ENCODE results near the gene RNF144A. TPM values are rescaled to one million over a fixed set of nuclear protein-coding genes. Genes with fewer than 3 reads are reported as not detected.

The RNF144A gene
- total and polyA plus RNA-seq, 2 donors (not counting 1 experiment from before 2014, with no cell fraction given) = 0.17 to 0.24 TPM

DNA sequence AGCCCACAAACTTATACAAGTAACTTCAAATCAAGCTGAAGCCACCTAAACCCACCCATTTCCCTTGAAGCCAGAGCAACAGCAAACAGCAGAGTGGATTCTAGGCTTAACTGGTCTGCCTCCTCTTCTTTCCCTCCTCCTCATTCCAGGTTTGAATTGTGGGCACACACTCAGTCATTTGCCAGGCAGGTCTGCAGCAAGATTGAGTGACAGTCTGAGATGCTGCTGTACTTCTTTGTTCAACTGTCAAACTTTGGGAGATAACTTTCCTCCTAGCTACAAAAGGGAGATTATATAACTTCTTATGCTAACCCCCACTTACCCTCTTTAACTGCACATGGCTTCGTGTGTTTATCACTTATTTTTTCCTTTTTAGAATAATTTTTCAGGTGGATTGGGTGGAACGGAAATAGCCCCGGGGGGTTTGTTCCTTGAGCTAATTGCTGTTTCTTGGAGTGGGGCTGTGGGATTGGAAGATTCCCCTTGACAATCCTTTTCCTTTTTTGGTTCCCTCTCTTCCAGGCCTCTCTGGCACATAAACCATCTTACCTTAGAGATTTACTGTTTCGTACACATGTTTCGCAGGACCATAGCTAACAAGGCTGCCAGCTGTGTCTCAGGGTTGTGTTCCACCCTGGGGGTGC is 55.0 kb downstream of the RNF144A start:
- Histone ChIP-seq H3K27ac (ENCODE audit: insufficient read depth, low read length) (no peak overlapping the region), H3K36me3 (ENCODE audit: control insufficient read depth, insufficient read depth, low read length) (no peaks in the 10 kb centered on the region), H3K79me2 (ENCODE audit: control insufficient read depth, insufficient read depth, low read length) (no peaks in the 10 kb centered on the region), H2AFZ (ENCODE audit: low read length) (no peak overlapping the region), H3K4me3 (replicated peaks in 1 of 4; ENCODE audit: control extremely low read depth in 1 of 4, insufficient read depth in 1 of 4, low read depth in 3 of 4, low read length in 4 of 4) (no peak overlapping the region), H3K9ac (ENCODE audit: insufficient read depth, low read length) (no peak overlapping the region), H3K4me2 (ENCODE audit: extremely low read depth, insufficient read depth, low read length) (no peak overlapping the region), H3K9me3 (ENCODE audit: control insufficient read depth, insufficient read depth, low read depth, low read length) (no peaks in the 10 kb centered on the region), H3K4me1 (ENCODE audit: control insufficient read depth, extremely low read depth, insufficient read depth, low read length) (no peaks in the 10 kb centered on the region), H3K27me3 (ENCODE audit: control insufficient read depth, insufficient read depth, low read length) (no peaks in the 10 kb centered on the region), H4K20me1 (ENCODE audit: control insufficient read depth, extremely low read depth, insufficient read depth, low read length) (no peaks in the 10 kb centered on the region)
- no peak for DNase-seq (ENCODE audit: low read depth in 2 of 2)
- TF ChIP-seq, protein P1, sequence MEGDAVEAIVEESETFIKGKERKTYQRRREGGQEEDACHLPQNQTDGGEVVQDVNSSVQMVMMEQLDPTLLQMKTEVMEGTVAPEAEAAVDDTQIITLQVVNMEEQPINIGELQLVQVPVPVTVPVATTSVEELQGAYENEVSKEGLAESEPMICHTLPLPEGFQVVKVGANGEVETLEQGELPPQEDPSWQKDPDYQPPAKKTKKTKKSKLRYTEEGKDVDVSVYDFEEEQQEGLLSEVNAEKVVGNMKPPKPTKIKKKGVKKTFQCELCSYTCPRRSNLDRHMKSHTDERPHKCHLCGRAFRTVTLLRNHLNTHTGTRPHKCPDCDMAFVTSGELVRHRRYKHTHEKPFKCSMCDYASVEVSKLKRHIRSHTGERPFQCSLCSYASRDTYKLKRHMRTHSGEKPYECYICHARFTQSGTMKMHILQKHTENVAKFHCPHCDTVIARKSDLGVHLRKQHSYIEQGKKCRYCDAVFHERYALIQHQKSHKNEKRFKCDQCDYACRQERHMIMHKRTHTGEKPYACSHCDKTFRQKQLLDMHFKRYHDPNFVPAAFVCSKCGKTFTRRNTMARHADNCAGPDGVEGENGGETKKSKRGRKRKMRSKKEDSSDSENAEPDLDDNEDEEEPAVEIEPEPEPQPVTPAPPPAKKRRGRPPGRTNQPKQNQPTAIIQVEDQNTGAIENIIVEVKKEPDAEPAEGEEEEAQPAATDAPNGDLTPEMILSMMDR (conservative IDR thresholded peaks at IDR 0.05 in 1 of 2, IDR thresholded peaks at IDR 0.05 in 1 of 2; ENCODE audit: low read depth in 1 of 2, low read length in 2 of 2) = no peak
- no peak for TF ChIP-seq EZH2 (IDR thresholded peaks at IDR 0.05; ENCODE audit: low read length, missing control alignments)

DNA sequence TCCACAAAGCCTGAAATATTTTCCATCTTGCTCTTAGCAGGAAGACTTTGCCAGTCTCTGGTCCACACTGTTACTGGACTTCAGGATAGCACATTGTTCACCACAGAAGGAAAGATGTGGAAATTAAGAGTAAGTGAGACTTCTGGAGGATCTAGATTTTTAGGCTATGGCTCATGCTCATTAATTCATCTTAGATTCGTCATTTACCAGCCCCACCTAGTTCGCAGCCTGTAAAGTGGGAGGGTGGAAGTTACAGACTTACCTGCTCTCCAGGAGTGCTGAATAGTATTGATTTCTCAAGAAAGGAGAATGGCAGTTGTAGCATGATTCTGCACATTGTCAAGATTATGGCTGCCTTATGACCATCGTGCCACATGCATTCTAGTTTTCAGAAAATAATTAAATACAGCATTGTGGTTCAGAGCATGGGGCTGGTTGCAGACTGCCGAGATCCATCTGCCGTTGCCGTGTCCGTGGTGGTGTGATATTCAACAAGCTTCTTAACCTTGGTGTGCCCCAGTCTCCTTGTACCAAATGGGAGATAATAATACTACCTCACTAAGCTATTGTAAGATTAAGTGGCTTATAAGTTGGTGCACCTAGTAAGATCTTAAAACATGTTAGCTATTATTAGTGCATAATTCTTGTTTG is 56.8 kb downstream of the RNF144A start:
- Histone ChIP-seq H2AFZ (ENCODE audit: low read length) (no peak overlapping the region), H3K4me2 (ENCODE audit: extremely low read depth, insufficient read depth, low read length) (no peak overlapping the region), H4K20me1 (ENCODE audit: control insufficient read depth, extremely low read depth, insufficient read depth, low read length) (no peaks in the 10 kb centered on the region), H3K4me1 (ENCODE audit: control insufficient read depth, extremely low read depth, insufficient read depth, low read length) (no peaks in the 10 kb centered on the region), H3K27ac (ENCODE audit: insufficient read depth, low read length) (no peak overlapping the region), H3K27me3 (ENCODE audit: control insufficient read depth, insufficient read depth, low read length) (no peaks in the 10 kb centered on the region), H3K9ac (ENCODE audit: insufficient read depth, low read length) (no peak overlapping the region), H3K9me3 (ENCODE audit: control insufficient read depth, insufficient read depth, low read depth, low read length) (no peaks in the 10 kb centered on the region), H3K36me3 (ENCODE audit: control insufficient read depth, insufficient read depth, low read length) (no peaks in the 10 kb centered on the region), H3K4me3 (replicated peaks in 1 of 4; ENCODE audit: control extremely low read depth in 1 of 4, insufficient read depth in 1 of 4, low read depth in 3 of 4, low read length in 4 of 4) (no peak overlapping the region), H3K79me2 (ENCODE audit: control insufficient read depth, insufficient read depth, low read length) (no peaks in the 10 kb centered on the region)
- no peak for TF ChIP-seq EZH2 (IDR thresholded peaks at IDR 0.05; ENCODE audit: low read length, missing control alignments)
- TF ChIP-seq, protein P1 (conservative IDR thresholded peaks at IDR 0.05 in 1 of 2, IDR thresholded peaks at IDR 0.05 in 1 of 2; ENCODE audit: low read depth in 1 of 2, low read length in 2 of 2) = no peak
- peak in 1 of 2 donors; percentile 63 for DNase-seq (ENCODE audit: low read depth in 2 of 2)

DNA sequence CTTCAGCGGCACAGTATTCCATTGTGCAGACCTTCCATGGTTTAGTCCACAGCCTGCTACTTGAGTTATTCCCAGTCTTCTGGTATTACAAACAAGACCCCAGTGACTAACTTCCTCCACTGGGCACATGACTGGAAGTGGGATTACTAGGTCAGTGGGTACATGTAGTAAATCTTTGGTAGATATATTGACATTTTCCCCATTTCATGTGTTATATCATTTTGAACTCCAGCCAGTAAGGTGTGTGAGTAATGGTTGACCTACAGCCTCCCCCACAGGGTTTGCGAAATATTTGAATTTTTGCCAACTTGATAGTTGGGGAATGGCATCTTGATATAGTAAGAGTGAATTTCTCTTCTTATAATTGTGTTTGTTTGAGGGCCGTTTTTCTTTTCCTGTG is 58.8 kb downstream of the RNF144A start:
- no peak overlapping the region for H3K4me2 ChIP-seq (ENCODE audit: extremely low read depth, insufficient read depth, low read length)

More for the DNA sequence above, 58.8 kb downstream of the RNF144A start:
- no peaks in the 10 kb centered on the region for H3K27me3 ChIP-seq (ENCODE audit: control insufficient read depth, insufficient read depth, low read length)
- H3K9ac ChIP-seq (ENCODE audit: insufficient read depth, low read length) = no peak overlapping the region
- no peaks in the 10 kb centered on the region for H3K9me3 ChIP-seq (ENCODE audit: control insufficient read depth, insufficient read depth, low read depth, low read length)
- H3K4me1 ChIP-seq (ENCODE audit: control insufficient read depth, extremely low read depth, insufficient read depth, low read length) = no peaks in the 10 kb centered on the region
- no peak for TF ChIP-seq EZH2 (IDR thresholded peaks at IDR 0.05; ENCODE audit: low read length, missing control alignments)
- TF ChIP-seq, protein P1 (conservative IDR thresholded peaks at IDR 0.05 in 1 of 2, IDR thresholded peaks at IDR 0.05 in 1 of 2; ENCODE audit: low read depth in 1 of 2, low read length in 2 of 2) = no peak
- H3K4me3 ChIP-seq (replicated peaks in 1 of 4; ENCODE audit: control extremely low read depth in 1 of 4, insufficient read depth in 1 of 4, low read depth in 3 of 4, low read length in 4 of 4) = no peak overlapping the region
- no peak overlapping the region for H3K27ac ChIP-seq (ENCODE audit: insufficient read depth, low read length)
- no peaks in the 10 kb centered on the region for H3K79me2 ChIP-seq (ENCODE audit: control insufficient read depth, insufficient read depth, low read length)
- DNase-seq (ENCODE audit: low read depth in 2 of 2) = peak in 1 of 2 donors; percentile 59
- no peak overlapping the region for H2AFZ ChIP-seq (ENCODE audit: low read length)
- no peaks in the 10 kb centered on the region for H3K36me3 ChIP-seq (ENCODE audit: control insufficient read depth, insufficient read depth, low read length)
- H4K20me1 ChIP-seq (ENCODE audit: control insufficient read depth, extremely low read depth, insufficient read depth, low read length) = no peaks in the 10 kb centered on the region
